Measurements from ENCODE around the gene PTPRN2. TPM values are rescaled to one million over a fixed set of nuclear protein-coding genes. Genes with fewer than 3 reads are reported as not detected.

PTPRN2 gene
- total RNA-seq, 1 experiment from 2014 or later = 2.1 TPM

GRCh38 chr7:157682064-157682945 lies 905.3 kb downstream of the PTPRN2 start:
- no peak overlapping the region for H3K4me2 ChIP-seq (ENCODE audit: low read length)
- ATAC-seq (no peak), DNase-seq (ENCODE audit: low read depth, low spot score) (no peak)
- no peaks in the 10 kb centered on the region for H3K9me2 ChIP-seq (ENCODE audit: insufficient read depth)
- H3K4me1 ChIP-seq (ENCODE audit: control insufficient read depth in 1 of 2, insufficient read depth in 2 of 2, low read length in 2 of 2) = peaks cover under 1 to 7% of the 10 kb centered on the region in 2 experiments; a peak in 3 of 4 replicates
- H4K20me1 ChIP-seq (ENCODE audit: insufficient read depth) = no peaks in the 10 kb centered on the region
- no peak for TF ChIP-seq ELF1 (IDR thresholded peaks at IDR 0.05; ENCODE audit: borderline replicate concordance, low read depth)
- TF ChIP-seq TCF7L2 (IDR thresholded peaks at IDR 0.05; ENCODE audit: borderline replicate concordance, extremely low read depth, insufficient read depth, insufficient read length) = no peak
- no peak for TF ChIP-seq EGR1 (IDR thresholded peaks at IDR 0.05; ENCODE audit: low read depth)
- no peak for TF ChIP-seq ZFX (IDR thresholded peaks at IDR 0.05)
- no peak for TF ChIP-seq SIN3A (IDR thresholded peaks at IDR 0.05; ENCODE audit: low read depth)
- TF ChIP-seq RAD21 (IDR thresholded peaks at IDR 0.05; ENCODE audit: low read depth) = no peak
- TF ChIP-seq MAX (IDR thresholded peaks at IDR 0.05) = no peak
- no peak for TF ChIP-seq ZNF274 (IDR thresholded peaks at IDR 0.05; ENCODE audit: low read depth, low read length)
- no peak for TF ChIP-seq POLR2A (IDR thresholded peaks at IDR 0.05; ENCODE audit: borderline replicate concordance, extremely low read depth, insufficient read depth, insufficient read length)
- no peak for TF ChIP-seq EZH2phosphoT487 (IDR thresholded peaks at IDR 0.05; ENCODE audit: borderline replicate concordance)
- TF ChIP-seq CTCF (IDR thresholded peaks at IDR 0.05 in 2 of 3, conservative IDR thresholded peaks at IDR 0.05 in 1 of 3; ENCODE audit: borderline replicate concordance in 1 of 3, insufficient read depth in 1 of 3, low read depth in 2 of 3, low read length in 2 of 3) = no peak
- no peak for TF ChIP-seq CEBPB (IDR thresholded peaks at IDR 0.05; ENCODE audit: low read depth)
- TF ChIP-seq CBX3 (IDR thresholded peaks at IDR 0.05; ENCODE audit: low read depth) = no peak
- TF ChIP-seq REST (IDR thresholded peaks at IDR 0.05; ENCODE audit: low read depth) = no peak
- no peak for TF ChIP-seq FOSL1 (IDR thresholded peaks at IDR 0.05; ENCODE audit: low read depth)
- TF ChIP-seq POLR2AphosphoS5 (IDR thresholded peaks at IDR 0.05; ENCODE audit: low read depth, low read length) = no peak
- no peak for TF ChIP-seq EZH2 (IDR thresholded peaks at IDR 0.05)
- no peak for TF ChIP-seq ATF3 (IDR thresholded peaks at IDR 0.05)
- ChIA-PET CTCF (no interaction called here), RAD21 (ENCODE audit: low non-redundant PET in 1 of 2, low total read pairs in 2 of 2, uncharacterized antibody in 2 of 2, unreplicated experiment in 2 of 2) (no interaction called here), POLR2A (no interaction called here)
- no TSS peak for BruUV-seq (replicated peaks)
- no peaks in the 10 kb centered on the region for H3K27me3 ChIP-seq (ENCODE audit: insufficient read depth, low read length)
- H3K79me2 ChIP-seq (ENCODE audit: insufficient read depth, low read length) = peaks cover 11% of the 10 kb centered on the region
- no peak overlapping the region for H3K9ac ChIP-seq (ENCODE audit: low read length)
- H2AFZ ChIP-seq (ENCODE audit: low read depth, low read length, poor library complexity, severe bottlenecking) = no peak overlapping the region
- H3K36me3 ChIP-seq (ENCODE audit: control insufficient read depth in 1 of 2, insufficient read depth in 2 of 2, low read length in 2 of 2) = peaks cover 6 to 7% of the 10 kb centered on the region in 2 experiments
- no peak overlapping the region for H3K27ac ChIP-seq (ENCODE audit: low read depth, low read length)
- intact Hi-C loops (cut with micrococcal nuclease) = loop anchor here (10.0 kb wide), 1 partner anchor 248 kb away; no protein-coding TSS in a partner anchor
- H3K9me3 ChIP-seq (ENCODE audit: control insufficient read depth in 1 of 2, insufficient read depth in 1 of 2, low read depth in 1 of 2, low read length in 2 of 2) = no peaks in the 10 kb centered on the region
- H3K4me3 ChIP-seq (replicated peaks in 1 of 2; ENCODE audit: low read depth in 1 of 2, low read length in 2 of 2) = no peak overlapping the region
